CD4-positive, alpha-beta T cell treated with Interleukin-4 for 1 hour (primary cell): Measurements from ENCODE around the gene HSD17B14.

Experiments
- DNase-seq, 2 donors: peaks; one replicate each; pipeline ENCODE4 v3.0.0-alpha.2; 2020 to 2022

The HSD17B14 gene

DNA sequence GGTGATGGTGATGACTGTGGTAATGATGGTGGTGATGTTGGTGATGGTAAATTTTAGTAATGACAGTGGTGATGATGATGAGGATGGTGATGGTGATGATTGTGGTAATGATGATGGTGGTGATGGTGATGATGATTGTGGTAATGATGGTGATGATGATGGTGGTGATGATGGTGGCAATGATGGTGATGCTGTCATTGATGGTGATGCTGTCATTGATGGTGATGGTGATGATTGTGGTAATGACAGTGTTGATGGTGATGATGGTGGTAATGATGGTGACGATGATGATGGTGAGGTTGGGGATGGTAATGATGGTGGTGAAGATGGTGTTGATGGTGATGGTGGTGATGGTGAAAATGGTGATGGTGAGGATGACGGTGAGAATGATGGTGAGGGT, 13.8 kb downstream of the HSD17B14 start:
- no peak for DNase-seq

DNA sequence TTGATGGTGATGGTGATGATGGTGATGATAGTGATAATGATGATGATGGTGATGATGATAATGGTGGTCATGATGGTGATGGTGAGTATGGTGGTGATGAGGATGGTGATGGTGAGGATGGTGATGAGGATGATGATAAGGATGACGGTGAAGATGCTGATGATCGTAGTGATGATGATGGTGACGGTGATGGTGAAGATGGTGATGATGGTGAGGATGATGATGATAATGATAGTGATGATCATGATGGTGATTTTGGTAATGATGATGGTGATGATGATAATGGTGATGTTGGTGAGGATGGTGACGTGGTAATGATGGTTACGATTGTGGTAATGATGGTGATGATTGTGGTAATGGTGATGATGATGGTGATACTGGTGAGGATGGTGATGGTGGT, 14.7 kb downstream of the HSD17B14 start:
- DNase-seq: no peak

DNA sequence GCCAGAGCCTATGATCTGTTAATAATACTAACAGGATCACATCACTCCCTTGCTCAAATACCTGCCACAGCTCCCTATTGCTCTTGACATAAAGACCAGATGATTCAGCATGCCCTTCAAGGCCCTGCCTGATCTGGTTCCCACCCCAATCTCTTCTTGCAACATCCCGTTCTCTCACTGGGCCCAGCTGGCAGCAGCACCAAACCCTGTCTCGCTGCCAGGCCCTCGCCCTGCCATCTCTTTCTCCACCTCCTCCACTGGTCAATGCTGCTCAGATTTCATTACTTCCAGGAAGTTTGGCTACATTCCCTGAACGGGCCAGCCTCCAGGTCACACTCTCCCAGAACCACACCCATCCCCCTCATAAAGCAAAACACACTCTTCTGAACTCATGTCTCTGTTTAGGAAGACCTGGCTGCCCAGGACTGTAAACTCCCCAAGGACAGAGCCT, 16.9 kb downstream of the HSD17B14 start:
- no peak for DNase-seq

DNA sequence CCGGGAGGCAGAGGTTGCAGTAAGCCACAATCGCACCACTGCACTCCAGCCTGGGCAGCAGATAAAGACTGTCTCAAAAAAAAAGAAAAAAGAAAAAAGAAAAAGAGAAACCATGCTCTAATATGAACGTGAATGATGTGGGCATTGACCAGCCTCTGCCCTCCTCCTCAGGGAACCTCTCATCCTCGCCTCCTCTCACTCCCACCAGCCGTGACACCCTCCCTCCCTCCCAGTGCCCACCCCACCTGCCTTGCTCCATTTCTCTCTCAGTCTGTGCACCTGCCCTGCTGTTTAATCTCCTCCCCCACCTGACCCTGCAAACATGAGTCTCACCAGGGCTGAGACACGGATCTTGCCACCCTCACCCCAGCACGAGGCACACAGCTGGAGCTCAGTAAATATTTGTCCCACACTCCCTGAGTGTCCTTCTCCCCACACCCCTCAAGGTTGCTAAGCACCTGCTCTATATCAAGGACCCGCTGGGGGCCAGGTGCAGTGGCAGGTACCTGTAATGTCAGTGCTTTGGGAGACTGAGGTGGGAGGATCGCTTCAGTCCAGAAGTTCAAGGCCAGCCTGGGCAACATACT, 18.0 kb downstream of the HSD17B14 start:
- DNase-seq: no peak

DNA sequence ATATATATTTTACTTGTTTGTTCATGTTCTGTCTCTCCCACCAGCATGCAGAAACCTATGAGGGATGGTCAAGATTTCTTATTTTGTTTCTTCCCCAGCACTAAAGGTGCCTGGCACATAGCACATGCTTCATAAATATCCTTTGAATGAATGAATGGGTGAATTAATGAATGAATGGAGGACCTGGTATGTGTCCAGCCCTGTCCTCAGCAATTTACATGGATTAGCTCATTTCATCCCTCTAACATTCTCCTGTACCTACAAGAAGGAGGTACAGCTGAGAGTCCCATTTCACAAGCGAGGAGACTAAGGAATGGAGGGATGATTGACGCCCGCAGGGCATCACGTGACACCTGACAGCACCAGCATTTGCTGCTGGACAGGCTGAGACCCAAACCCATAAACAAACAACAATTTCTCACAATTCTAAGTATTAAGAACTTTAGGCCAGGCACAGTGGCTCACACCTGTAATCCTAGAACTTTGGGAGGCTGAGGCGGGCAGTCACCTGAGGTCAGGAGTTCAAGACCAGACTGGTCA, 18.6 kb downstream of the HSD17B14 start:
- no peak for DNase-seq

DNA sequence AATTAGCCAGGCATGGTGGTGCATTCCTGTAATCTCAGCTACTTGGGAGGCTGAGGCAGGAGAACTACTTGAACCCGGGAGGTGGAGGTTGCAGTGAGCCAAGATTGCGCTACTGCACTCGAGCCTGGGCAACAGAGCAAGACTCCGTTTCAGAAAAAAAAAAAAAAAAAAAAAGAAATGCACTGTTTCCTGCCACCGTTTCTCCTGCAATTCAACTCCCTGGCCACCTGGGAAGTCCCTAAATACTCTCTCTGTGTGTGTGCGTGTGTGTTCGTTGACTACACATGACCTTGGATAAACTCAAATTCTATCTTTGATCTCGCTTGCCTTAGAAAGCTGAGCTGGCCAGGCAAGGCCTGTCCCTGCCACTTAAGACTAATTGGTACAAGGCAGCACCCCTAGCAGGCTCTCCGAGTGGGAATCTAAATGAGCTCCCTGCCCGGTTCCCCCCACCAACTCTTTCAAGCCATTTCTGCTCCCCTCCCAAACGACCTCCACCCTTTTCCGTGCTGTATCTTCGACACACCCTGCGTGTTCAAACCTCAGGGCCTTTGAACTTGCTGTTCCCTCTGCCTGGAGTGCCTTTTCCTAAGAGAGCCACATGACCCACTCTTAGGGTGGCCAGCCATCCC, 20.3 kb downstream of the HSD17B14 start:
- peak in 1 of 2 donors; percentile 50 for DNase-seq

DNA sequence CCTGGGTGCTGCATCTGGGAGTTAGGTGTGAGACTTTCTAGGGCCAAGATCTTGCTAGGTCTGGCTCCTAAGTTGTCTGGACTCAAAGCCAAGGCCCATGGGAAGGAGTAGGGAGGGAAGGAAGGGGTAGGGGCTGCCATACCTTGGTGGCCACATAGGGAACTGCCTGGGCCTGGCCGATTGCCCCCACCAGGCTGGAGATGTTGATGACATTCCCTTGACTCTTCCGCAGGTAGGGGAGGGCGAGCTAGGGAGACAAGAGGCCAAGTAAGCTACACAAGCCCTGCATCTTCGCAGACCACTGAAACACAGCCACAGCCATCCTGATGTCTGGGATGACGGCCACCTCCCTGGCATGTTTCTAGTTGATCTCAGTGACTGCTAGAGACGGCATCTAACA, 21.4 kb downstream of the HSD17B14 start:
- no peak for DNase-seq

DNA sequence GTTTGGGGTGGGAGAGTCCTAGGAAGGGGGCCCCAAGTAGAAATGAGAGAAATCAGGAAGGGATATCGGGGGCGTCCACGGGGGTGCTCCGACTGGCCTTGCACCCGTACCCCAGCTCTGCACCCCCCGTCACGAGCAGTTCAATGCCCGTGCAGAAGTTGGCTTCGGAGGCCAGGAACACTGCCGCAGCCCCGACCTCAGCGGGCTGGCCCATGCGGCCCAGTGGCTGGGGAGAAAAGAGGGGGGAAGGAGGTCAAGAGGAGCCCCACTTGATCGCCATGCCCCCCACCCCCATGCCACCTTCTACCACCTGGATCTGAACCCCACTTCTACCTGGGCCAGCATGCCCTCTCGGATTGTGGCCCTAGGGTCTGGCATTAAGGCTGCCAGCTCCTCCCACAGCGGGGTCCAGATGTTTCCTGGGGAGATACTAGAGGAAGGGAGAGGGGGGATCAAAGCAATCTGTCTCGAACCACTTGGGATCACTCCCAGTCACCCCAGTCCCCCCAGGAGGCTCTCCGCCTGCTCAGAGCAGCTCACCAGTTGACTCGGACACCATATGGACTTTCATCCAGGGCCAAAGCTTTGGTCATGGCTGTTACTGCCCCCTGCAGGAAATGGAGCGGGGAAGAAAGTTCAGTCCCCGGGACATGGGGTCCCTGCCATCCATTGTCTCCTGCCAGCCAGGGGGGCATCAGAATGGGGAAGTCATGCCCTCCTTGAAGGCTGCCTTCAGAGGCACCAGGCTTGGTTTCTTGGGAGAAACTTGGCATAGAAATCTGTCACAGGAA, 23.0 kb downstream of the HSD17B14 start:
- DNase-seq: no peak

DNA sequence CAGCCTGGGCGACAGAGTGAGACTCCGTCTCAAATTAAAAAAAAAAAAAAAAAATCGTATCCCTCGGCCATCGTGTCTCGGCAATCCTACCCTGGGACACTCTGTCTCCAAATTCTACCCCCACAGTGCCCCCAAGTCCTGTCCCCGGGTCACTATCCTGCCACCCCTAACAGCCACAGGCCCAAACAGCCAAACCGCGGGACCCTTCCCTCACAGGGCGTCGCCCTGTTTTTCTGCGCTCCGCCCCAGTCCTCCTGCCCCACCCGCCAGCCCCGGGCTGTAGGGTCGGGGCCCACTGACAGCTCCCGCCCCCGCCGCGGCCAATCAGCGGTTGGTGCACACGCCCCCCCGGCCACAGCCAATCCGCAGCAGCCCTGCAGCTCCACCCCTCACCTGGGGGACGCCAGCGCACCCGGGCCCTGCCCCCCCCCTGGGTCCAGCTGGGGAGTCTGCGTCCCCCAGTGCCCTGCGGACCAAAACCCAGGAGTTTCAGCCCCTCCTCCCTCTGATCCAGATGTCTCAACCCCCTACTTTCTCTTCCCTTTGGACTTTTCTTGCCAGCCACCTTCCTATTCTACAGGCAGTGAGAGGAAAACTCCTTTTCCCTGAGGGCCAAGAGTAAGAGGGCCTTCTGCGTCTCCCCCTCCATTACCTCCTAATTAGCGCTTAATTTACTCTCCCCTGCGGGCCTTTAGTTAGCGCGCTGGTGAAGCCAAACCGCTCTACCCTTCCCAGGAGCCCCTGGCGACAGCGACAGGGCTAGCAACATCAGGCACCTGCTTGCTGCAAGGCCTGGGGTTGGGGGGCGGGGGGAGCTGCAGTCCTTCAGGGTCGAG, 24.0 kb downstream of the HSD17B14 start:
- peak; percentile 71 to 77 for DNase-seq

DNA sequence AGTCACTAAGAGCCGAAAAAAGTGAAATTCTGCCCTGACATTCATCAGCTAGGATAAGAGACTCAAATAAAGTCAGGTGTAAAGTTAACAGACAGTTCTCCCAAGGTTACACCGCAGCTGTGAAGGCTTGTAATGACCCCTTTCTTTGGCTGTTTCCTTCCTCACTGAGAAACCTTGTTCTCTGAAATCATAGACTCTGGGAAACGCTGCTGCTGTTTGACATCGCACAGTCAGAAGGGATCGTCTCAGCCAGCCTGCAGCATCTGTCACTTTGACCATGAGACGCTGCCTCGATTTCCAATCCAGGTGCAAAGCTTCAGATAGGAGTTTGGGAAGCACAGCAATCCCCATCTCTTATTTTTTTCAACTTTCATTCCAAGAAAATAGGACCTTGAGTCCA, 26.1 kb downstream of the HSD17B14 start:
- no peak for DNase-seq

DNA sequence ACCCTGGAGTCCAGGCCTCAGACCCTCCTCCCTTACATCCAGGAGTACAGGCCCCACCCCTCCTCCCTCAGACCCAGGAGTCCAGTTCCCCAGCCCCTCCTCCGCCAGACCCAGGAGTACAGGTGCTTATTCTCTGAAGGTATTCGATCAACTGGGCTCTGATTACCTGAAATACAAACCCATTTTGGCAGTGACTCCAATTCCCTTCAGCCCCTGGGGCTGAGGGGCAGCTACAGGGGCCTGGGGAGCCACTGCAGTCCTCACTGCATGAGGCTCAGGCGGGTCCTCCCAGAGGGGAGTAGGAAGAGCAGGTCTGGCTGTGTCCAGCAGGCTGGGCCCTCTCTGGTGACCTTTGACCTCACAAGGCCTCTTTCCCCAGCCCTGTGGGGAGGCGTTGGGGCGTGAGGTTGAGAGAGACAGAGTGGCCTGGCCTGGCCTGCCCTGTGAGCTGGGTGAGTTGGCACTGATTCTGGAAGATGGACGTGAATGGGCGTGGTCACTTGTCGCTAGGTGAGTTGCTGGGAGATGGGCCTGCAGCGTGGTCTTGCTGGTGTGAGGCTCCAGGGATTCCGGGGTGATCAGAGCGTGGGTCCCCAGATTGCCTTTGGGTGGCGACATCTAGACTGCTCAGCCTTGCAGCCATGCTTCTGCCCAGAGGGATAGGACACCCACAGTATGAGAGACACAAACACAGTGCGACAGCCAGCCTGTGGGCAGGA, 28.5 kb downstream of the HSD17B14 start:
- DNase-seq: no peak

DNA sequence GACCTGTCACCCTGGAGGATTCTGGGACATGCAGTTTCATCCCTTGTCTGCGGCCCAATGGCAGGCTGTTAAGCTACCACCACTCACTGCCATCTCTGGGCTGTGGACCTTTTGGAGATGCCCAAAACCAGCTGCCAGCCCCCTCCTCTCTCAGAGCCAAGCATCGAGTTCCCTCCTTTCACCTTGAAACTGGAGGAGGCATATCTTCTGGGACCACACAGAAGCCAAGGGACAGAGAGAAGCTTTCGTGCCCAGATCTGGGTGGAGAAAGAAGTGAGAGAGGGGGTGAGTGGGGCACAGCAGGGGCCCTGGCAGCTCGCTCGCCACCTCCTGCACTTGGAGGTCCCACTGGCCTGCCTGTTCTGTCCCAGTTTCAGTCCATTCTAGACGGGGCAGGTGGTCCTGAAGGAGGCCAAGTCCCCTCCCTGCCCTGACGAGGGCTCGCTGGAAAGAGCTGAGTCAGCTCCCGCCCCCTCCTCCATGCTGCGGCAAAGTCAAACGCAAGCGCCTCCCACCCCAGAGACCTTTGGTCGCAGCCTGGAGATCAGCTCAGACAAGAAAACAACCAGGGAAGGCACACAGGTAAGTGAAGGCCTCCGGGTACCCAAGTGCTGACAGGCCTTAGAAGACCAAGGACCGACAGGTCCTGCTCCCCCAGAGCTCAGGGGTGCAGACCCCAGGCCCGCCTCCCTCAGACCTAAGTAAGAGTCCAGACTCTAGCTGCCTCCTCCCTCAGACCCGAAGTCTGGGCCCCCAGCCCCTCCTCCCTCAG, 29.3 kb downstream of the HSD17B14 start:
- peak; percentile 55 to 64 for DNase-seq

DNA sequence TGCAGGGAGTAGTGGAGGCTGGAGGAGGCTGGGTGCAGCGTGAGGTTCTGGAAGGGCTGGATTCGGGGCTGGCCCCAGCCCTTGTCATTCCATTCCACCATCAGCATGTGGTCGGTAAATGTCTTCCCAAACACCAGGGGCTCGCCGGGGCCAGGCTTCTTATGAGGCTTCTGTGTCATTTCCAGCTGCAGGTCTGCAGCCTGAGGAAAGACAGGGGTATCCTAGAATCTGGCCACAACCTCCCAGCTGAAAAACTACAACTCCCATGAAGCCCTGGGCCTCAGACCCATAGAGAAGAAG, 29.8 kb downstream of the HSD17B14 start:
- no peak for DNase-seq

DNA sequence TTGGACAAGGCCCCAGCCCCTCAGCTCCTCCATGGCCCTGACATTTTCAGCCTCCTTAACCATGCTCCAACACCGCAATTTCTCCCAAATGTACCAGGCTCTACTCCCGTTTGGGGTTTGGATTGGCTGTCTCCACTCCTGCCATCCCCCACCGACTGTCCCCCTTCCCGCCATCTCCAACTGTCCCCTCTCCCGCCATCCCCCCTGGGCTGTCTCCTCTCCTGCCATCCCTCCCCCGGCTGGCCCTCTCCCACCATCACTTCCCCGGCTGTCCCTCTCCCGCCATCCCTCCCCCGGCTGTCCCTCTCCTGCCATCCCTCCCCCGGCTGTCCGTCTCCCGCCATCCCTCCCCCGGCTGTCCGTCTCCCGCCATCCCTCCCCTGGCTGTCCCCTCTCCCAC, 30.8 kb downstream of the HSD17B14 start:
- DNase-seq: no peak

DNA sequence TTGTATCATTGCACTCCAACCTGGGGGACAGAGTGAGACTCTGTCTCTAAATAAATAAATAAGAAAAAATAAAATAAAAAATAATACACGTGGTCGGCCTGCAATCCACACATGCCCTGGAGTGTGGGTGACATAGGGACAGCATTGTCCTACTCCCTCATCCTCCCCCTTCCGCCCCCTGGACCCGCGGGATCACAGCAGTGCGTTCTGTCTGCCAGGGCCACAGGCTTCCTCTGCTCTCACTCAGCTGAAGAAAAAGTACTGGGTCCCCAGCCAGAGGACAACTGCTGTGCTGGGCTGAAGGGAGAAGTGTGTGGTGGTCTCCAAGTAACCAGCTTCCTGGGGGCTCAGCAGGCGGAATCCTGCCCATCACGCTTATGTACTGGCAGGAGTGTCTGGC, 31.8 kb downstream of the HSD17B14 start:
- no peak for DNase-seq

DNA sequence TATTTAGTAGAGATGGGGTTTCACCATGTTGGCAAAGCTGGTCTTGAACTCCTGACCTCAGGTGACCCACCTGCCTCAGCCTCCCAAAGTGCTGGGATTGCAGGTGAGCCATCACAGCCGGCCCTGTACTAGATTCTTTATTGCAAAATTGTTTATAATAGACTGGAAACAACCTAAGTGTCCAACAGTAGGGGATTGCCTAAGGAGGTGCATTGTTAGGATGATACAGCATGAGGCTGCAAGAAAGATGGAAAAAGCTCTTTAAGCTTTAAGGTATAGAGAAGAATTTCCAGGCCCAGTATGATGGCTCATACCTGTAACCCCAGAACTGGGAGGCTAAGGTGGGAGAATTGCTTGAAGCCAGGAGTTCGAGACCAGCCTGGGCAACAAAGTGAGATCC, 33.7 kb downstream of the HSD17B14 start:
- no peak for DNase-seq

DNA sequence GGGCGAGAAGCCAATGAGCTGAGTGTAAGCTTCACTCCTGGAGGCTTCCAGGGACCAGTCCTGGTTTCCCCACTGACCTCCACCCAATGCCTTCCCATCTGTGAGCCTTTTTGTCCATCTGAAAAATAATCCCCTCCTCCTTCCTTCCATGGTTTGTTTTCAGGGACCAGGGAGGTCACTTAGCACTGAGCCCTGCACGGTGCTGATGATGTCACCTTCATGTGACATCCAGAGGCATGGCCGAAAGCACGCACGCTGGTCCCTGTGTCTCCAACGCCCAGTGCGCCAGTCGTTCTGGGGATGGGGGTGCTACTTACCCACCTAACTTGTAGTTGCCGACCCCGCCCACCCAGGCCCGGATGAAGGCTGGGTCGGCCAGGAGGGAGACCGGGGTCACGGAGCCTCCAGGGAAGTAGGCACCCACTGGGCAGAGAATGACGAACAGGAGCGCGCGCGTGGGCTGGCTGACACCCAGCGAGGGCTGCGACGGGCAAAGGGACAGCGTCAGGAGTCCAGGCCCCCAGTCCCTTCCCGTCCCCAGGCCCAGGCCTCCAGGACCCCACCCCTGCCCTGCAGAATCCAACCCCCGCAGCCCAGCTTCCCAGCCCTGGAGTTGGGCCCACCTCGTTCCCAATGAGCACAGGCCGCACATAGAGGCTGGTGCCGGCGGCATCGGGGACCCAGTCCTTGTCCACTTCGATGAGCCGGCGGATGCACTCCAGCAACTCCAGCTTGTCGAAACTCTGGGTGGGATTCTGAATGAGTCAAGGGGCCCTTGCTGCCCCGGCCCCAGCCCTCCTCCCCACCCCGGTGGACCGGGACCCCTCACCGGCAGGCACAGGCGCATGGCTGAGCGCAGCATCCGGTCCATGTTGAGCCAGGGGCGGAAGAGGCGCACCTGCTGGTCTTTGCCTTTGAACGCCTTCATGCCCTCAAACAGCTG, 36.7 kb downstream of the HSD17B14 start:
- DNase-seq: no peak

DNA sequence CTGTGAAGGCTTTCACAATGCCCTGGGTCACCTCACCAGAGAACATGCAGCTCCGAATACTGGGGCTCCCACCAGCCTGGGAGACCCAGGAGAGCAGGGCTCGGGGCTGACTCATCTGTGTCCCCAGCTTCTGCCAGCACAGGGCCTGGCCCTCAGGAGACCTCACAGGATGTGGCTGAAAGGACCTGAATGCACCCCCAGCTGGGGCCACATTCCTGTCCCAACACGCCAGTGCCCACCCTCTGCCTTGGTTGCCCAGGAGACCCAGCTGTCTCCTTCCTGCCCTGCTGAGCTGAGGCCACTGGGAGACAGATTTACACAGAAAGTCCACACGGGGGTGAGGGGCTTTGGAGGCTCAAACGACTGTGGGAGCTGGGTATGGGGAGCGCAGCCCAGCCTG, 37.4 kb downstream of the HSD17B14 start:
- no peak for DNase-seq

DNA sequence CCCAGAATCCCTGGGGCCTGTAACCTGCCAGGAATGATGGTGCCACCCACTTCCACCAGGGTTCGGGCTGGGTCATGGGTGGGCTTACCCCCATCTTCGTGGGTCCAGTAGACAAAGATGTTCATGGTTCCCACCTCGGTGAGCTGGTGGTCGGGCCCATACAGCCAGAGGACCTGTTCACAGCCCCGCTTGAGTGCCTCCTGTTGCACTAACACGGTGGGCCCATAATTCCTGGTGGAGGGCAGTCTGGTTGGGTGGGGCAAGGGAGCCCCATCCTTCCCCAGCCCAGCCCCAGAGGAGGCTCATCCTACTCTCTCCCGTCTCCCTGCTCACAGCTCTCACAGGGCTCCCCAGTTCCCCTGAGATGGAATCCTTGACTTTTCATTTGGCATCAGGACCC, 39.2 kb downstream of the HSD17B14 start:
- DNase-seq: no peak

DNA sequence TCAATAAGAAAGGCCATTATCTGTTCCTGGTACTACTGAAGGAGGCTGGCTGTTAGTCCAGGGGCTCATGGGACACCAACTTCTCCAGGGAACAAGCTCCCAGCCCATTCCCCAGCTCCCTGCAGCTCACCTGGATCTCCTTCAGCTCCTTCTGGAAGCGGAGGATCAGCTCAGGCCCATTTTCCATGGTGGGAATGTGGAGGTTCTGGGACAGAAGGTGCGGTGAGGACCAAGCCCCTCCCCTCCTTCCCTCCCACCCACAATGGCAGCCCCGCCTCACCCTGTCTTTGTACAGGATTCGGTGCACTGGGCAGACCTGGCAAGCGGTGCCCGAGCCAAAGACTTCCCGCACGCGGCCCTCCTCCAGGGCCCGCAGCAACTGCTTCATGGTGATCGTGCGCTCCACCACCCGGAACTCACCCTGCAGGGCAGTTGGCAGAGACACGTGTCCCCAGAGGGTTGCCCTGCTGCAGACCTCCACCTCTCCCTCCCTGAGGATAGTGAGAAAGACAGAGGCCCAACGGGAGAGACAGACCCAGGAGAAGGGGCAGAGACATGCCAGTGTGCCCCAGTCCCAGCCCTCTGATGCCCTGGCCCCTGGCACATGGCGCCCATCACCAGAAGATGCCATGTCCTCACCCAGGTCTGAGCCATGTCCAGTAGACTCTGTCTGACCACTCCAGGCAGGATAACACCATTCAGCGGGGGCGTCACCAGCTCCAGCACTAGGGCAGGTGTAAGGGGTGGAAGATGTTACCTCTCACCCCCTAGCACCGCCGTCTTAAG, 39.8 kb downstream of the HSD17B14 start:
- DNase-seq: no peak
